Measurements from ENCODE around the gene CYP3A7.
"Not testable (repeated sequence)": the region's sequence is repeated elsewhere in the genome, so short reads cannot be mapped to it uniquely, and the experiment has no call there.

CYP3A7 gene

DNA sequence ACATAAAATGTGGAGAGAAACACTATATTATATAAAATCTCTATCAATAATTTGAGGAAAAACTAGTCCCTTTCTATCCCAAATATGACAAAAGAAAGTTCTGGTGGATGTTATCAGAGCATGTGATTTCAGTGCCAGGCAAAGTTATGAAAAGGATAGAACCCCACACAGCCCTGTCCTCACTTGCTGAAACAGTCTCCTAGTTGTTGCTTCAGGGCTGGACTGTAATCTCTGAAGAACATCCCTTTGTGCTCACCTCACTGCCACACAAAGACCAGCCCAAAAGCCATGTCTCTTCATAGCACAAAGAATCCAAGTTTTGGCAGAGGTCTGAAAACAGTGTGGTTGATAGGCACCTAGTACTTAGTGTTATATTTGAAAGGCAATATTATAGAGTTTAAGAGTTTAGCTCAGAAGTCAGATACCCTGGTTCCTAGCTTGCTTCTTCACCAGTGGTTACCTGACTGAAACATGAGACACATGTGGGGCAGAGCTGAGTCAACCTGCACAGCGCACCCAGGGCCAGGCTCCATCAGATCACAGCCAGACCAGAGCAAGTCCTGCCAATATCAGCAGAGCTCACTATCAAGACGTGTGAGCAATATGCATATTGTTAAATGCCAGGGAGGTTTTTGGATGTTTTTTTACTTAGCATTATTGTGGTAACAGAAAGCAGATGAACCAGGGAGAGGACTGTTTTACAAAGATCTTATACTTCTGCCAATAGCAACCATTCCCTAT lies 25.0 kb downstream of the CYP3A7 start:
- TF ChIP-seq, protein P1, sequence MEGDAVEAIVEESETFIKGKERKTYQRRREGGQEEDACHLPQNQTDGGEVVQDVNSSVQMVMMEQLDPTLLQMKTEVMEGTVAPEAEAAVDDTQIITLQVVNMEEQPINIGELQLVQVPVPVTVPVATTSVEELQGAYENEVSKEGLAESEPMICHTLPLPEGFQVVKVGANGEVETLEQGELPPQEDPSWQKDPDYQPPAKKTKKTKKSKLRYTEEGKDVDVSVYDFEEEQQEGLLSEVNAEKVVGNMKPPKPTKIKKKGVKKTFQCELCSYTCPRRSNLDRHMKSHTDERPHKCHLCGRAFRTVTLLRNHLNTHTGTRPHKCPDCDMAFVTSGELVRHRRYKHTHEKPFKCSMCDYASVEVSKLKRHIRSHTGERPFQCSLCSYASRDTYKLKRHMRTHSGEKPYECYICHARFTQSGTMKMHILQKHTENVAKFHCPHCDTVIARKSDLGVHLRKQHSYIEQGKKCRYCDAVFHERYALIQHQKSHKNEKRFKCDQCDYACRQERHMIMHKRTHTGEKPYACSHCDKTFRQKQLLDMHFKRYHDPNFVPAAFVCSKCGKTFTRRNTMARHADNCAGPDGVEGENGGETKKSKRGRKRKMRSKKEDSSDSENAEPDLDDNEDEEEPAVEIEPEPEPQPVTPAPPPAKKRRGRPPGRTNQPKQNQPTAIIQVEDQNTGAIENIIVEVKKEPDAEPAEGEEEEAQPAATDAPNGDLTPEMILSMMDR (IDR thresholded peaks at IDR 0.05), result no peak
- Mint-ChIP-seq H3K9me3 (peaks cover 2% of the 10 kb centered on the region), H3K4me3 (no peak overlapping the region), H3K27ac (no peak overlapping the region), H3K27me3 (ENCODE audit: low read depth, poor library complexity) (peaks cover 8% of the 10 kb centered on the region), H3K4me1 (no peaks in the 10 kb centered on the region), H3K36me3 (ENCODE audit: low read depth) (no peaks in the 10 kb centered on the region)
- DNase-seq, result no peak

DNA sequence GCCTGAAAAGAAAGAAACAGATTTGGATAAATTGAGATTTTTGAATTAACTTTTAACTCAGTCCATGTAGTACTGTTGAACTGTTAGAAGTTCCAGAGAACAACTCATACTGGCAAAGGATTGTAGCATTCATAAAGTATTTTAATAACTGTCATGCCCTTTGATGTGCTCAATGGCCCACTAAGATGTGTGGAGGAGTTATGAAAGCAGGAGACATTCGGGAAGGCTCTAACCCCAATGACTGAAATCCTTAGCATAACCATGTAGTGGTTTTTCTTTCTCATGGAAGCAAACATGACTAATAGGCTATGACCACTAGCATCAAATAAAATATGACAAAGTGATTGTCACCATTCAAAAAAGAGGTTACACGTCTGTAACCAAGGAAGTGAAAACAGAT lies 25.7 kb downstream of the CYP3A7 start:
- no peaks in the 10 kb centered on the region for H3K36me3 Mint-ChIP-seq (ENCODE audit: low read depth)
- no peaks in the 10 kb centered on the region for H3K9me3 Mint-ChIP-seq
- H3K27ac Mint-ChIP-seq, result no peak overlapping the region
- no peaks in the 10 kb centered on the region for H3K4me1 Mint-ChIP-seq
- DNase-seq, result no peak
- TF ChIP-seq, protein P1 (IDR thresholded peaks at IDR 0.05), result no peak
- peaks cover 8% of the 10 kb centered on the region for H3K27me3 Mint-ChIP-seq (ENCODE audit: low read depth, poor library complexity)
- no peak overlapping the region for H3K4me3 Mint-ChIP-seq

DNA sequence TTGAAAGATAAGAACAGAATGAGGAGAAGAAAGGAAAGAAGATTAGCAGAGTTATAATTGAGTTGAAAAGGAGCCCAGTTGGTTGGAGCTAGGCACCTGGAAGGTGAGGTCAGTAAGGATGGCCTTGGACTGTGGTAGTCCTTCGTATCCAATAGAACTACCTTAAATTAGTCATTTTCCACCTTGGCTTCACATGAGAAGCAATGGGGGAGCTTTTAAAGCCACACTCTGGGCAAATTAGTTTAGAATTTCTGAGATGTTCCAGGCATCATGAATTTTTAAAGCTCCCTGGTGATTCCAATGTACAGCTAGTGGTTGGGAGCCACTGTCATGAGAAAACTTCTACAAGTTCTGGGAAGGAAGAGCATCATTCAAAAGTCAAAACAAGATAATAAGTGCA lies 27.9 kb downstream of the CYP3A7 start:
- H3K36me3 Mint-ChIP-seq (ENCODE audit: low read depth), result no peaks in the 10 kb centered on the region
- TF ChIP-seq, protein P1 (IDR thresholded peaks at IDR 0.05), result no peak
- H3K9me3 Mint-ChIP-seq, result no peaks in the 10 kb centered on the region
- H3K27me3 Mint-ChIP-seq (ENCODE audit: low read depth, poor library complexity), result peaks cover 9% of the 10 kb centered on the region
- no peak overlapping the region for H3K4me3 Mint-ChIP-seq
- DNase-seq, result no peak
- no peaks in the 10 kb centered on the region for H3K4me1 Mint-ChIP-seq
- no peak overlapping the region for H3K27ac Mint-ChIP-seq

DNA sequence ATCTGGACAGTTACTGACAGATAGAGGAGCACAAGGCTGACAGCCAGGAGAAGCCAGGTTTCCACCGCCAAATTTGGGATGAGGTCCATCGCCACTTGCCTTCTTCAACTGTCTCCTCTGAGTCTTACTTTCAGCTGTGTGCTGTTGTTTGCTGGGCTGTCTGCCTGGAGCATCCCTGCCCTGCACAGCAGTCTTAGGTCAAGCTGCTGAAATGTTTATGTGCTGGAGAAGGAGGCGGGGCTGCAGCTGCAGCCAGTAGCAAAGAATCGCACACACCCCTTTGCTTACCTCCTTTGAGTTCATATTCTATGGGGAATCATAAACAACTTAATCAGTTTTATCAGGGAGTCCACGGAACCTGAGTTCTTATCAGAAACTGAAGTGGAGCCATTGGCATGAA lies 35.0 kb downstream of the CYP3A7 start:
- H3K36me3 Mint-ChIP-seq (ENCODE audit: low read depth), result no peaks in the 10 kb centered on the region
- no peak for DNase-seq
- no peaks in the 10 kb centered on the region for H3K9me3 Mint-ChIP-seq
- no peaks in the 10 kb centered on the region for H3K4me1 Mint-ChIP-seq
- H3K27ac Mint-ChIP-seq, result no peak overlapping the region
- peaks cover 29% of the 10 kb centered on the region for H3K27me3 Mint-ChIP-seq (ENCODE audit: low read depth, poor library complexity)
- H3K4me3 Mint-ChIP-seq, result no peak overlapping the region
- TF ChIP-seq, protein P1 (IDR thresholded peaks at IDR 0.05), result no peak

DNA sequence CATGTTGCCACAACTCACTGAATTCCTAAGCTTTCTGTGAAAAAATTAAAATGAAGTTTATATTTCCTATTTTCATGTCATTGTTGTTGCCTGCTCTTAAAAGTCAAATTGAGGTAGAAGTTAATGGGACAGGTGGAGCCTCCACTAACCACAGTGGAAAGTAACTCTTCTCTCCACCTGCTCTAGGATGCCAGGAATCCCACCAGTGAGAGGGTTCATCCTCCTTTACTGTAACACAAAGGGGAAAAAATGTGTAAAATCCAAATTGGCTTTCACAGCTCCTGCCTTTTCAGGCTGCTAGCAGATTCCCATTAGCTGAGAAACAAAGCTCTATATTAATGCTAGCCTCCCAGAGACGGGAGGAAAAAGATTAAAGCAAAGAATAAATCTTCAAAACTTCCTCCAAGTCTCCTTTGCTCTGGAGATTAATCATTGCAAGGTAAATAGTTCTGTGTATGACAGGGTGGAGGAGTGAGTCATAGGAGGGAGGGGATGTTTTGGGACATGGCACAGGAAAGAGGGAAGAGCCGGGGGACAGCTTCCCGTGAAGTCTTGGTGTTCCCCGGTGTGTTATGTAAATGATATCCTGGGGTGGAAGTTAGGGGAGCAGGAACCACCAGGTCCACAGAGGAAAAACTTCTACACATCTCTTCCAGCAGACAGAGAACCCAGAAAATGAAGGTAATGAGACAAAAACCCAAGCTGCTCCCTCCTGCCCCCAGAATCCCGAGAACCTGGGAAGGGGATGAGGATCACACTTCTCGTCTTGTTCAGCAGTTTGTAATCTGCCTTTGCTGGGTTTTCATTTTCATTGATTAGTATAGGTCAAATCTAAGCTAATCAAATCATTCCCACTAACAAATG lies 35.9 kb downstream of the CYP3A7 start:
- not testable (repeated sequence) for H3K36me3 Mint-ChIP-seq (ENCODE audit: low read depth); H3K27ac Mint-ChIP-seq; H3K9me3 Mint-ChIP-seq; H3K4me3 Mint-ChIP-seq; H3K4me1 Mint-ChIP-seq; DNase-seq
- peaks cover 29% of the 10 kb centered on the region for H3K27me3 Mint-ChIP-seq (ENCODE audit: low read depth, poor library complexity)

DNA sequence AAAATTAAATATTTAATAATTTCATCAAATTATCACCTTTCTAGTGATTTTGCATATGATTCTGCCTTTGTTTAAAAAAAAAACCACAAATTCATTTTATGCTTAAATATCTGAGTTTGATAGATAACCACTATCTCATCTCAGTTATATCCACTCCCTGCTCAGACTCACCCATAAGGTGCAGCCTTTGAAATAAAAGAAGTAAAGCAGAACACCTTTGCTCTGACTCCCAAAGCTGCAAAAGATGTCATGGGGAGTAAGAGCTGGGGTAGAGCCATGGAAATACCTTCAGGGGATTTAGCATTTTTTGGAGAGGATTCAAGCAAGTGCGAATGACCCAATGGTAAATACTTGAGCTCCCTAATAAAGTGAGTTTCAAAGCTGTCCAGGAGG lies 40.1 kb downstream of the CYP3A7 start:
- H3K27ac Mint-ChIP-seq, result no peak overlapping the region
- H3K27me3 Mint-ChIP-seq (ENCODE audit: low read depth, poor library complexity), result peaks cover 21% of the 10 kb centered on the region
- H3K36me3 Mint-ChIP-seq (ENCODE audit: low read depth), result peaks cover 16% of the 10 kb centered on the region
- H3K4me3 Mint-ChIP-seq, result no peak overlapping the region
- no peak for DNase-seq
- TF ChIP-seq, protein P1 (IDR thresholded peaks at IDR 0.05), result no peak
- peaks cover 24% of the 10 kb centered on the region for H3K9me3 Mint-ChIP-seq
- H3K4me1 Mint-ChIP-seq, result peaks cover 20% of the 10 kb centered on the region
